Adipocyte (in vitro differentiated cells): Measurements from ENCODE around the gene GLT8D1.
A peak's percentile ranks its signal among the peaks of the same experiment; 100 is the strongest.

Source experiments
- DNase-seq: peaks from one replicate; pipeline ENCODE4 v3.0.0-alpha.2; 2015; ENCODE audit warnings: low read depth
- H3K27me3 ChIP-seq: replicated peaks from 2 replicates; pipeline ENCODE4 v1.7.0; 2013; ENCODE audit warnings: mild to moderate bottlenecking, low read length, moderate library complexity; ENCODE audit not compliant: control insufficient read depth, insufficient read depth
- H3K36me3 ChIP-seq: 2 replicates; pipeline ENCODE4 v1.7.0; 2013; ENCODE audit warnings: low read length, mild to moderate bottlenecking, moderate library complexity; ENCODE audit not compliant: control insufficient read depth, insufficient read depth, severe bottlenecking
- H3K4me1 ChIP-seq: 2 replicates; pipeline ENCODE4 v1.7.0; 2013; ENCODE audit warnings: mild to moderate bottlenecking, low read length, moderate library complexity; ENCODE audit not compliant: control insufficient read depth, insufficient read depth
- H3K4me3 ChIP-seq: 2 replicates; pipeline ENCODE4 v1.7.0; 2013; ENCODE audit warnings: mild to moderate bottlenecking, low read length, moderate library complexity
- H3K9ac ChIP-seq: 2 replicates; pipeline ENCODE4 v1.7.0; 2013; ENCODE audit warnings: mild to moderate bottlenecking, low read length, moderate library complexity
- H3K9me3 ChIP-seq: 2 replicates; pipeline ENCODE4 v1.7.0; 2013; ENCODE audit warnings: mild to moderate bottlenecking, low read length, moderate library complexity; ENCODE audit not compliant: control insufficient read depth

GLT8D1 gene, protein sequence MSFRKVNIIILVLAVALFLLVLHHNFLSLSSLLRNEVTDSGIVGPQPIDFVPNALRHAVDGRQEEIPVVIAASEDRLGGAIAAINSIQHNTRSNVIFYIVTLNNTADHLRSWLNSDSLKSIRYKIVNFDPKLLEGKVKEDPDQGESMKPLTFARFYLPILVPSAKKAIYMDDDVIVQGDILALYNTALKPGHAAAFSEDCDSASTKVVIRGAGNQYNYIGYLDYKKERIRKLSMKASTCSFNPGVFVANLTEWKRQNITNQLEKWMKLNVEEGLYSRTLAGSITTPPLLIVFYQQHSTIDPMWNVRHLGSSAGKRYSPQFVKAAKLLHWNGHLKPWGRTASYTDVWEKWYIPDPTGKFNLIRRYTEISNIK

DNA sequence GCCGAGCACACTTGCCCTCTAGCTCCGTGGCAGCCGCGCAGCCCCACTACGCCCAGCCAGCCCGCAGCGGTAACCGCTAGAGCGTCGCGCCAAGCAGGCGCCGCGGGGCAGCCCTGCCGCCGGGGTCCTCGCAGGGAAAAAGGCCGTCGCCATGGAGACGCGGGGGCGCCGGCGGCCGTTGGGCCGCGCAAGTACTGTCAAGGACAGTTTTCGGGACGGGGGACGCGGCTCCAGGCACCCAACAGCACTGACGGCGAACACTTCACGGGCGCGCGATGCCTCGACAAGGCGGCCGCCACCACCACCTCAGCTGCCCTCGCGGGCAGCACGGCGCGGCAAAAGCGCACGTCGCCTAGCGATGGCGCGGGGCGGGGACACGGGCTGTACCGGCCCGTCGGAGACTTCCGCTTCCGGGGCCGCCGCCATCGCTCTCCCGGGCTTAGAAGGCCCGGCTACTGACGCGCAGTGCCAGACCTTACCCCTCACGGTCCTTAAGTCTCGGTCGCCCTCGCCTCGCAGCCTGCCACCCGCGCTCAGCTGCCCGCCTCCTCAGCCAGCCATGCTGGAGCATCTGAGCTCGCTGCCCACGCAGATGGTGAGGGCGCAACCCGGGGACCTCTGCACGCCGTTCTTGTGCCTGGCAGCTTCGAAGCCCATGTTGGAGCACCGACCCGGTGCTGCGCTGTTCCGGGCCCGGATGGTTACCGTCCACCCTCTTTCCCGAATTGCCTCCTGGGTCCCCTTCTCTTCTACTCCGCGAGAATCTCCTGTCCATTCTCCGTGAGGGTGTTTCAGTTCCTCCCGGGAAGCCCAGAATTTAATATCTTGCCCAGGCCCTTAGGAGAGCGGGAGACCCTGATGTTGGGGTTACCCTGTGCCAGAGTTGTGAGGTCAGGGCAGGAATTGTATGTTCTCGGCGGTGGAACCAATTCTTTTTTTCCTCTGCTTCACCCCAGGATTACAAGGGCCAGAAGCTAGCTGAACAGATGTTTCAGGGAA, at the start of gene GLT8D1, which contains the start of gene SPCS1:
TSS of gene GLT8D1 (minus strand) at position 104 of the 999 bp plus-strand sequence. CDS start 5,331 bp downstream, outside the sequence.
TSS of gene SPCS1 (plus strand) at position 419 of the 999 bp plus-strand sequence. CDS start at position 560, 141 bp downstream.
- Histone ChIP-seq H3K27me3 (no peaks in the 10 kb centered on the region), H3K9me3 (no peaks in the 10 kb centered on the region), H3K4me3 (peak within 1 kb of the TSS; percentile 96), H3K9ac (peak within 1 kb of the TSS; percentile 97), H3K36me3 (peaks cover 19% of the 10 kb centered on the region), H3K4me1 (peaks cover 27% of the 10 kb centered on the region)
- peak; percentile 95 for DNase-seq

DNA sequence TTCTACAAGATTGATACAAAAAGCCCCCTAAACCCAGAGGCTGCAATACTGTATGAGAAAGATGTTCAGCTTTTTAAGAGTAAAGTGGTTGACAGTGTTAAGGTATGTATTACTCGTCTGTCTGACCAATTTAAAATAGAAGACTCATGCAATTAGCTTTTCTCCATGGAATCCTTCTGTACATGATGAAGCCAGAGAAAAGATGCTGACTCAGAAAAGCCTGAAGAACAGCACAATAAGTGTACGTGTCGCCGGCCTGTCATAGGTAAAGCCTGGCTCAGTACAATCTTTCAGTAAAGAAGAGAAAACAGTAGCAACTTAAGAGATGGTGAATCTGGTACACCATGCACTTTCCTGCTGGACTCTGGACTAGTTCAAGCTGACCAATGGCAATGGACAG, 48.8 kb upstream of the GLT8D1 start:
- Histone ChIP-seq H3K27me3 (no peaks in the 10 kb centered on the region), H3K4me1 (no peaks in the 10 kb centered on the region), H3K4me3 (no peak overlapping the region), H3K9ac (no peak overlapping the region), H3K9me3 (no peaks in the 10 kb centered on the region), H3K36me3 (peaks cover 48% of the 10 kb centered on the region)
- DNase-seq = no peak

DNA sequence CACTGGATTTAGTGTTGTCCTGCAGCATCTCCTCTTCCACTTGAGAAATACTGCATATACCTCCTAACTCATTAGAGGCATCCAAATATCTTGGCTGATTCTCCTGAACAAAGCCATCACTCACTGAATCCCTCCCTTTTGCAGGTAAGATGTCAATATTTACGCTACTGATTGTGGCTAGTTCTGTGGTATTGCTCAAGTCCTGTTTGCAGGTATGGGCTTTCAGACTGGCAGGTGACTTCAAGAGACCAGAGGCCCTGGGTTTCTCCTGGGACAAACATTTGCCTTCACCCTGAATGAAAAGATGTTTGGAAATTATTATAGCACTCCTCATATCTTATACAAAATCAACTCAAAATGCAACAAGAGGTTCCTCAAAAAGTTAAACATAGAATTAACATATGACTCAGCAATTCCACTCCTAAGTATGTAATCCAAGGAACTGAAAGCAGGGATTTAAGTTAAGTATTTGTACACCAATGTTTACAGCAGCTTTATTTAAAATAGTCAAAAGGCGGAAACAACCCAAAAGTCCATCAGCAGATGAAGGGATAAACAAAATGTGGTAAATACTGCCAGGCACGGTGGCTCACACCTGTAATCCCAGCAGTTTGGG, 46.6 kb upstream of the GLT8D1 start:
- Histone ChIP-seq H3K9ac (no peak overlapping the region), H3K4me1 (no peaks in the 10 kb centered on the region), H3K4me3 (no peak overlapping the region), H3K9me3 (no peaks in the 10 kb centered on the region), H3K36me3 (peaks cover 55% of the 10 kb centered on the region), H3K27me3 (no peaks in the 10 kb centered on the region)
- peak; percentile 67 for DNase-seq

DNA sequence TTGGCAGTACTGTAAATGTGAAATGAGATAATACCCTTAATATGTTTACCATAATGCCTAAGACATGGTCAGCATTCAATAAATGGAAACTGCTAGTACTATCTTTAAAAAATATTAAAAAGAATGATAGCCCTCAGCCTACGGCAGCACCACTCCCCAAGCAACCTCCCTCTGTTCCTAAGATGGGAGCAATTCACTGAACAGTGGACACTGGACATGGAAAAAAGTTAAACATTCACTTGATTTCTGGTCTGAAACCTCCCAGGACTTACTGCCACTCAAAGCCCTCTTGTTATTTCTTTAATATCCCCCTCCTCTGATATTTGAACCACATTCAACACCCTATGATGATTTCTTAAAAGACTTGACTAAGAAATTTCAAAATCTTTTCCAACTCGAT, 38.1 kb upstream of the GLT8D1 start:
- H3K4me3 ChIP-seq = no peak overlapping the region
- H3K9ac ChIP-seq = no peak overlapping the region
- H3K27me3 ChIP-seq = no peaks in the 10 kb centered on the region
- H3K36me3 ChIP-seq = peaks cover 62% of the 10 kb centered on the region
- no peaks in the 10 kb centered on the region for H3K4me1 ChIP-seq
- DNase-seq = no peak
- no peaks in the 10 kb centered on the region for H3K9me3 ChIP-seq

DNA sequence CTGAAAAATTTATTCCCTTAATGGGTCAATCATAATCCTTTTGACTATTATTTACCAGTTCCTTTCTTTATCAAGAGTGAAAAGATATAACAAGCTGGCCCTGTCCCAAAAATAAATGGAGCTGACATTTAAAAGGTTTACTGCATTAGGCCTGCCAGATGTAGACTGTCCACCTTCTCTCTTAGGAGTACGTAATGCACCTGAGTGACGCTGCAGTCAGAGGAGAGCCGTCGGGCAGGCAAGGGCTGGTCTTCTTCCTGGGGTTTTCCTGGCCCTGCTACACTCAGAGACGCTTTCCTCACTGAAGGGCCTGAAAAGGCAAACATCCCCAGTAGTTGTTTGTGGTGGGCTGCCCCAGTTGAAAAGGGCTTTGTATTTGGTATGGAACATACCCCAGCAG, 37.6 kb upstream of the GLT8D1 start:
- no peak for DNase-seq
- H3K9ac ChIP-seq = no peak overlapping the region
- H3K9me3 ChIP-seq = no peaks in the 10 kb centered on the region
- peaks cover 57% of the 10 kb centered on the region for H3K36me3 ChIP-seq
- H3K4me1 ChIP-seq = no peaks in the 10 kb centered on the region
- no peak overlapping the region for H3K4me3 ChIP-seq
- H3K27me3 ChIP-seq = no peaks in the 10 kb centered on the region

DNA sequence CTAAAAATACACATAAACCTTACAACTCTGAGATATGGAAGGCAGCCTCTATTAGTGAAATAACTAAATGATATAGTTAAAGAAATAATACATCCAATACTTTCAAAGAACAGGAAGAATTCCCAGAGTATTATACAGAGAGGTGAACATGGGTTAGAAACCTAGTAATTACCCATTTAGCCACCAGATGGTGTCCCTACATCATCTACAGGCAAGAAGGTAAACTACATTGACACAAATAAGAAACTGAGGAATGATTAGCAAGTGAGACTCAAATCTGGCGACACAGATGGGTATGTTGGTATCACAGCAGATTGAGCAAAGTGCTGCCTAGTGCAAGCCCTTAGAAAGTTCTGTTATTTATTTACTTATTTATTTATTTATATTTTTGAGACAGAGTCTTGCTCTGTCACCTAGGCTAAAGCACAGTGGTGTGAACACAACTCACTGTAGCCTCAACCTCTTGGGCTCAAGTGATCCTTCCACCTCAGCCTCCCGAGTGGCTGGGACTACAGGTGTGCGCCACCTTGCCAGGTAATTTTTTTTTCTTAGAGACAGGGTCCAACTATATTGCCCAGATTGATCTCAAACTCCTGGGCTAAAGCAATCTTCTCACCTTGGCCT, 36.9 kb upstream of the GLT8D1 start:
- H3K27me3 ChIP-seq = no peaks in the 10 kb centered on the region
- H3K9ac ChIP-seq = no peak overlapping the region
- peak; percentile 58 for DNase-seq
- peaks cover 57% of the 10 kb centered on the region for H3K36me3 ChIP-seq
- no peaks in the 10 kb centered on the region for H3K9me3 ChIP-seq
- no peak overlapping the region for H3K4me3 ChIP-seq
- H3K4me1 ChIP-seq = no peaks in the 10 kb centered on the region

DNA sequence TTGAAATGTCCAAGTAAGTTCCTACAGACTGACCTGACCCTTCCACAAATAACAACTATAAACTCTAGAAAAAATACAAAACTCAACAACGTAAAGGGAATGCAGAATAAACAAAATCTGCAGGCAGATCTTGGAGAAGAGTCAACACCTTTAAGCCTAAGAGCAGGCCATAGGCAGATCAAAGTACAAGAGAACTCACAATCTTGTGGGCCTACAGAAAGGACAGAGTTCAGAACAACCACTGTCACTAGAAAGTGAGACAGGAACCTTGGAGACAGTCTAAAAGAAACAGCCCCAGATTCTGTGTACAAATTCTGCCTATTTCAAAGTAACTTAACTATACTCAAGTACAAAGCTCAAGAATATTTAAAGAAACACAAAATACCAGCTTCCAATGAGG, 34.1 kb upstream of the GLT8D1 start:
- Histone ChIP-seq H3K4me3 (no peak overlapping the region), H3K36me3 (peaks cover 56% of the 10 kb centered on the region), H3K27me3 (no peaks in the 10 kb centered on the region), H3K9me3 (no peaks in the 10 kb centered on the region), H3K4me1 (no peaks in the 10 kb centered on the region), H3K9ac (no peak overlapping the region)
- DNase-seq = no peak

DNA sequence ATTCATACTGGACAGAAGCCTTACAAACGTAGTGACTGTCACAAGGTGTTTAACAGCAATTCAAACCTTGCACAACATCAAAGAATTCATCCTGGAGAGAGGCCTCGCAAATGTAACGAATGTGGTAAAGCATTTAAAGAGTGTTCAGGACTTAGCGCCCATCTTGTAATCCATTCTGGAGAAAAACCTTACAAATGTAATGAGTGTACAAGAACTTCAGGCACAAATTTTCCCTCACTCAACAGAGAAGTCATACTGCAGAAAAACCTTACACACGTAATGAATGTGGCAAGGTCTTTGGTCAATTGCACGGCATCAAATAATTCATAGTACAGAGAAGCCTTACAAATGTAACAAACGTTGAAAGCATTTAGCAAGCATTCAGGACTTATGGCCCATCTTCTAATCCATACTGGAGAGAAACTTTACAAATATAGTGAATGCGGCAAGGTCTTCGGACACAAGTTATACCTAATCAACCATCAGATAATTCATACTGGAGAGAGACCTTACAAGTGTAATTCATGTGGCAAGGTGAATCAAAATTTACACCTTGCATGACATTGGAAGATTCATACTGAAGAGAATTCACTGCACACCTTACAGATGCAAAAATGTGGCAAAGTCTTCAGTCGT, 27.8 kb upstream of the GLT8D1 start:
- no peak for DNase-seq
- no peaks in the 10 kb centered on the region for H3K27me3 ChIP-seq
- H3K9me3 ChIP-seq = peaks cover 18% of the 10 kb centered on the region
- peaks cover 52% of the 10 kb centered on the region for H3K36me3 ChIP-seq
- no peak overlapping the region for H3K9ac ChIP-seq
- no peak overlapping the region for H3K4me3 ChIP-seq
- no peaks in the 10 kb centered on the region for H3K4me1 ChIP-seq

DNA sequence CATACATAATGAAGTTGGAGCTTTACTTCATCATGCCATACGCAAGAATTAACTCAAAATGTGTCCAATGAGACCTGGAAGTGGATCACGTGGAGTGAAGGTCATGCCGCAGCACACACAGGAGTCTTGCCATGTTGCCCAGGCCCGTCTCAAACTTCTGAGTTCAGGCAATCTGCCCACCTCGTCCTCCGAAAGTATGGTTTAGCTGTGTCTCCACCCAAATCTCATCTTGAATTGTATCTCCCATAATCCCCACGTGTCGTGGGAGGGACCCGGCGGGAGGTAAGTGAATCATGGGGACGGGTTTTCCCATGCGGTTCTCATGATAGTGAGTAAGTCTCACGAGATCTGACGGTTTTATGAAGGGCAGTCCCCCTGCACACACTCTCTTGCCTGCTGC, 26.0 kb upstream of the GLT8D1 start:
- peaks cover 18% of the 10 kb centered on the region for H3K9me3 ChIP-seq
- H3K27me3 ChIP-seq = no peaks in the 10 kb centered on the region
- no peak for DNase-seq
- peaks cover 46% of the 10 kb centered on the region for H3K36me3 ChIP-seq
- H3K4me3 ChIP-seq = no peak overlapping the region
- no peaks in the 10 kb centered on the region for H3K4me1 ChIP-seq
- no peak overlapping the region for H3K9ac ChIP-seq

DNA sequence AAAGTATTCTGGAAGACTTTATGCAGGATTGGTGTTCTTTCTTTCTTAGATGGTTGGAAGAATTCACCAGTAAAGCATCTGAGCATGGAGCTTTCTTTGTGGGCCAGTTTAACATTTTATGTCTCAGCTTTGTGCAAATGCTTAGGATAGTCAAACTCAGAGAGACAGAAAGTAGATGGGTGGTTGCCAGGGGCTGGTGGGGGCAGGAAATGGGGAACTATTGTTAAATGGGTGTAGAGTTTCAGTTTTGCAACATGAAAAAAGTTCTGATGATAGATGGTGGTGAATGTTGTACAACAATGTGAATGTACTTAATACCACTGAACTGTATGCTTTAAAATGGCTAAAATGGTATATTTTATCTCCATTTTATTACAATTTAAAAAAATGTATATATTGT, 25.1 kb upstream of the GLT8D1 start:
- Histone ChIP-seq H3K4me3 (no peak overlapping the region), H3K27me3 (no peaks in the 10 kb centered on the region), H3K4me1 (no peaks in the 10 kb centered on the region), H3K36me3 (peaks cover 38% of the 10 kb centered on the region), H3K9me3 (peaks cover 18% of the 10 kb centered on the region), H3K9ac (no peak overlapping the region)
- DNase-seq = peak; percentile 41
